ENCODE measurements around the gene NDFIP1.
A peak's percentile ranks its signal among the peaks of the same experiment; 100 is the strongest.
"Not testable (repeated sequence)": the region's sequence is repeated elsewhere in the genome, so short reads cannot be mapped to it uniquely, and the experiment has no call there.

Gene NDFIP1

GRCh38 chr5:142145106-142145900, 36.7 kb downstream of the NDFIP1 start:
- no peak overlapping the region for H3K4me3 ChIP-seq (ENCODE audit: low read depth, low read length)
- peak; percentile 32 for DNase-seq (ENCODE audit: low read depth)

- DNase-seq (ENCODE audit: low read depth): no peak
- H3K4me3 ChIP-seq (ENCODE audit: low read depth, low read length): no peak overlapping the region
Observed at GRCh38 chr5:142149363-142149762, 40.8 kb downstream of the NDFIP1 start.

GRCh38 chr5:142150431-142150830, 41.9 kb downstream of the NDFIP1 start:
- DNase-seq (ENCODE audit: low read depth): no peak
- H3K4me3 ChIP-seq (ENCODE audit: low read depth, low read length): no peak overlapping the region

- peak; percentile 23 for DNase-seq (ENCODE audit: low read depth)
- H3K4me3 ChIP-seq (ENCODE audit: low read depth, low read length): no peak overlapping the region
Observed at GRCh38 chr5:142151436-142152383, 43.1 kb downstream of the NDFIP1 start.

- no peak for DNase-seq (ENCODE audit: low read depth)
Observed at GRCh38 chr5:142152384-142152732, 43.8 kb downstream of the NDFIP1 start.

GRCh38 chr5:142153674-142154448, 45.3 kb downstream of the NDFIP1 start:
- no peak overlapping the region for H3K4me3 ChIP-seq (ENCODE audit: low read depth, low read length)
- DNase-seq (ENCODE audit: low read depth): no peak

More at GRCh38 chr5:142152384-142152732, 43.8 kb downstream of the NDFIP1 start:
- no peak overlapping the region for H3K4me3 ChIP-seq (ENCODE audit: low read depth, low read length)

GRCh38 chr5:142154449-142154841, 45.9 kb downstream of the NDFIP1 start:
- not testable (repeated sequence) for DNase-seq (ENCODE audit: low read depth); H3K4me3 ChIP-seq (ENCODE audit: low read depth, low read length)

- no peak overlapping the region for H3K4me3 ChIP-seq (ENCODE audit: low read depth, low read length)
- DNase-seq (ENCODE audit: low read depth): no peak
Observed at GRCh38 chr5:142156839-142157463, 48.4 kb downstream of the NDFIP1 start.

GRCh38 chr5:142159354-142159753, 50.8 kb downstream of the NDFIP1 start:
- no peak for DNase-seq (ENCODE audit: low read depth)
- H3K4me3 ChIP-seq (ENCODE audit: low read depth, low read length): no peak overlapping the region

GRCh38 chr5:142164315-142164714, 55.7 kb downstream of the NDFIP1 start:
- DNase-seq (ENCODE audit: low read depth): no peak
- no peak overlapping the region for H3K4me3 ChIP-seq (ENCODE audit: low read depth, low read length)

GRCh38 chr5:142166754-142167153, 58.2 kb downstream of the NDFIP1 start:
- no peak overlapping the region for H3K4me3 ChIP-seq (ENCODE audit: low read depth, low read length)
- DNase-seq (ENCODE audit: low read depth): no peak

- H3K4me3 ChIP-seq (ENCODE audit: low read depth, low read length): no peak overlapping the region
- no peak for DNase-seq (ENCODE audit: low read depth)
Observed at GRCh38 chr5:142167458-142167857, 58.9 kb downstream of the NDFIP1 start.

GRCh38 chr5:142168365-142168764, 59.8 kb downstream of the NDFIP1 start:
- DNase-seq (ENCODE audit: low read depth): no peak
- no peak overlapping the region for H3K4me3 ChIP-seq (ENCODE audit: low read depth, low read length)

GRCh38 chr5:142170254-142170953, 61.8 kb downstream of the NDFIP1 start:
- no peak overlapping the region for H3K4me3 ChIP-seq (ENCODE audit: low read depth, low read length)
- no peak for DNase-seq (ENCODE audit: low read depth)

- H3K4me3 ChIP-seq (ENCODE audit: low read depth, low read length): no peak overlapping the region
- no peak for DNase-seq (ENCODE audit: low read depth)
Observed at GRCh38 chr5:142171270-142171669, 62.7 kb downstream of the NDFIP1 start.

GRCh38 chr5:142175039-142175438, 66.5 kb downstream of the NDFIP1 start:
- no peak overlapping the region for H3K4me3 ChIP-seq (ENCODE audit: low read depth, low read length)
- no peak for DNase-seq (ENCODE audit: low read depth)

GRCh38 chr5:142175461-142176142, 67.0 kb downstream of the NDFIP1 start:
- H3K4me3 ChIP-seq (ENCODE audit: low read depth, low read length): no peak overlapping the region
- DNase-seq (ENCODE audit: low read depth): no peak

- DNase-seq (ENCODE audit: low read depth): no peak
- no peak overlapping the region for H3K4me3 ChIP-seq (ENCODE audit: low read depth, low read length)
Observed at GRCh38 chr5:142176255-142176654, 67.7 kb downstream of the NDFIP1 start.

Measured in skeletal muscle cell (primary cell).